Psoas muscle (tissue), 8 donors: ENCODE results near the gene SBF2. TPM values are rescaled to one million over a fixed set of nuclear protein-coding genes. Genes with fewer than 3 reads are reported as not detected.

ENCODE experiments used
- ATAC-seq, 4 donors: fragments of 200-7000 bp; cut with Tn5 transposase; one replicate each; pipeline ENCODE4 v1.9.1; 2020; ENCODE audit warnings: moderate library complexity in 3 of 4, mild to moderate bottlenecking in 2 of 4
- DNase-seq, 2 donors: peaks; one replicate each; pipeline ENCODE4 v3.0.0-alpha.2; 2020
- H3K27ac ChIP-seq: fragments of 200-600 bp; one replicate; pipeline ENCODE4 v1.8.0; 2022
- H3K27me3 ChIP-seq, 3 donors: fragments of 200-600 bp in 1 of 3; one replicate each; pipeline versions ENCODE4 v1.6.1 to v1.8.0; 2013 to 2022; ENCODE audit warnings: low read length in 2 of 3, mild to moderate bottlenecking in 2 of 3, moderate library complexity in 1 of 3; ENCODE audit not compliant: insufficient read depth in 3 of 3
- H3K36me3 ChIP-seq, 2 donors: fragments of 200-600 bp in 1 of 2; one replicate each; pipeline versions ENCODE4 v1.6.1 to v1.8.0; 2013 to 2022; ENCODE audit warnings: low read depth in 1 of 2, mild to moderate bottlenecking in 1 of 2, moderate library complexity in 1 of 2; ENCODE audit not compliant: insufficient read depth in 1 of 2
- H3K4me1 ChIP-seq: fragments of 200-600 bp; one replicate; pipeline ENCODE4 v1.8.0; 2022
- H3K4me3 ChIP-seq: fragments of 200-600 bp; one replicate; pipeline ENCODE4 v1.8.0; 2022; ENCODE audit warnings: mild to moderate bottlenecking
- H3K9me3 ChIP-seq: fragments of 200-600 bp; one replicate; pipeline ENCODE4 v1.8.0; 2022
- WGBS, 3 donors: extraction: QIAGEN DNeasy Blood & Tissue Kit; methylation state at CpG; one replicate each; pipeline versions ENCODE4 v1.1.6 to v1.1.7; 2013; 5-methylcytosine and 5-hydroxymethylcytosine counted together
- intact Hi-C, 2 donors: fragments of 100-400 bp; cut with DNase I; formaldehyde crosslinking; loops; one replicate each; pipeline versions ENCODE4 v1.11.0 to v1.14.2; 2022
- polyA plus RNA-seq, 3 donors: library from polyadenylated mRNA; stranded (reverse); fragments of 200-250 nt; gene quantifications; one replicate each; pipeline ENCODE4 v1.2.3, GENCODE V29; 2013
- total RNA-seq, 4 donors: library from RNA; stranded (reverse); fragmentation: NEBNext Ultra II Directional in 2 of 4; extraction: Animal tissue kit (Norgen Biotek cat#: 25700) in 2 of 4; gene quantifications; one replicate each; pipeline versions ENCODE4 v1.2.1 to v1.2.4, GENCODE V29; 2021 to 2023
- TF ChIP-seq, protein P1 (sequence below): fragments of 200-600 bp; IDR thresholded peaks from one replicate; pipeline ENCODE4 v1.8.0; 2022; ENCODE audit warnings: antibody characterized with exemption
- donor health status: healthy with polysubstance abuse.
- donor health status: DM: no; HTN: no; CAD: no; lungs with moderate emphysema.
- donor health status: Bipolar disorder and iron deficiency.
- donor health status: healthy.
- donor health status: DM: yes; HTN: yes; CAD: no.
- donor health status: DM: no; HTN: no; CAD: no.
- donor health status: DM: no; HTN: no; CAD: no.
- donor health status: DM: yes; HTN: yes; CAD: no.

The SBF2 gene
- total and polyA plus RNA-seq, 7 donors = 3.3 to 12.6 (median 10.6) TPM

DNA sequence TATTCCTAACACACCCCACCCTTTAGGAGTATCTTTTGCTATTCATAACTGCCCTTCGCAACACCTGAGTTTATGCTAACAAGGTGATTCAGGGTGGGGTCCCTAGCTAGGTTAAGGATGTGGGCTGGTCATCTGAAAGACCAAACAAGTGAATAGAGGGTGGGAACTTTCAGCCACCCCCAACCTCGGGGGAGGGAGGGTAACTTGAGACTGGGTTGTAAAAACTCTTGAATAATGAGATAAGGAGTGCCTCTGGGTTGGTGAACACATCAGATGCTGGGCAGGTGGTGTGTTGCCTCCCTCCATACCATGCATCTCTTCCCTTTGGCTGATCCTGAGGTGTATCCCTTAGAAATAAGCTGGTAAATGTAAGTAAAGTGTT is 518.6 kb downstream of the SBF2 start:
- TF ChIP-seq, protein P1, sequence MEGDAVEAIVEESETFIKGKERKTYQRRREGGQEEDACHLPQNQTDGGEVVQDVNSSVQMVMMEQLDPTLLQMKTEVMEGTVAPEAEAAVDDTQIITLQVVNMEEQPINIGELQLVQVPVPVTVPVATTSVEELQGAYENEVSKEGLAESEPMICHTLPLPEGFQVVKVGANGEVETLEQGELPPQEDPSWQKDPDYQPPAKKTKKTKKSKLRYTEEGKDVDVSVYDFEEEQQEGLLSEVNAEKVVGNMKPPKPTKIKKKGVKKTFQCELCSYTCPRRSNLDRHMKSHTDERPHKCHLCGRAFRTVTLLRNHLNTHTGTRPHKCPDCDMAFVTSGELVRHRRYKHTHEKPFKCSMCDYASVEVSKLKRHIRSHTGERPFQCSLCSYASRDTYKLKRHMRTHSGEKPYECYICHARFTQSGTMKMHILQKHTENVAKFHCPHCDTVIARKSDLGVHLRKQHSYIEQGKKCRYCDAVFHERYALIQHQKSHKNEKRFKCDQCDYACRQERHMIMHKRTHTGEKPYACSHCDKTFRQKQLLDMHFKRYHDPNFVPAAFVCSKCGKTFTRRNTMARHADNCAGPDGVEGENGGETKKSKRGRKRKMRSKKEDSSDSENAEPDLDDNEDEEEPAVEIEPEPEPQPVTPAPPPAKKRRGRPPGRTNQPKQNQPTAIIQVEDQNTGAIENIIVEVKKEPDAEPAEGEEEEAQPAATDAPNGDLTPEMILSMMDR = no peak
- Histone ChIP-seq H3K27ac (peak overlapping the region; percentile 54), H3K4me1 (peaks cover 16% of the 10 kb centered on the region), H3K36me3 (peaks cover 11 to 28% of the 10 kb centered on the region in 2 donors), H3K27me3 (no peaks in the 10 kb centered on the region), H3K4me3 (no peak overlapping the region), H3K9me3 (no peaks in the 10 kb centered on the region)
- no peak for ATAC-seq
- no peak for DNase-seq
- intact Hi-C loops = no loop called here
- WGBS, 3 donors = 32 to 58% (median 51%) methylated on average over 2 of the region's 2 CpGs

DNA sequence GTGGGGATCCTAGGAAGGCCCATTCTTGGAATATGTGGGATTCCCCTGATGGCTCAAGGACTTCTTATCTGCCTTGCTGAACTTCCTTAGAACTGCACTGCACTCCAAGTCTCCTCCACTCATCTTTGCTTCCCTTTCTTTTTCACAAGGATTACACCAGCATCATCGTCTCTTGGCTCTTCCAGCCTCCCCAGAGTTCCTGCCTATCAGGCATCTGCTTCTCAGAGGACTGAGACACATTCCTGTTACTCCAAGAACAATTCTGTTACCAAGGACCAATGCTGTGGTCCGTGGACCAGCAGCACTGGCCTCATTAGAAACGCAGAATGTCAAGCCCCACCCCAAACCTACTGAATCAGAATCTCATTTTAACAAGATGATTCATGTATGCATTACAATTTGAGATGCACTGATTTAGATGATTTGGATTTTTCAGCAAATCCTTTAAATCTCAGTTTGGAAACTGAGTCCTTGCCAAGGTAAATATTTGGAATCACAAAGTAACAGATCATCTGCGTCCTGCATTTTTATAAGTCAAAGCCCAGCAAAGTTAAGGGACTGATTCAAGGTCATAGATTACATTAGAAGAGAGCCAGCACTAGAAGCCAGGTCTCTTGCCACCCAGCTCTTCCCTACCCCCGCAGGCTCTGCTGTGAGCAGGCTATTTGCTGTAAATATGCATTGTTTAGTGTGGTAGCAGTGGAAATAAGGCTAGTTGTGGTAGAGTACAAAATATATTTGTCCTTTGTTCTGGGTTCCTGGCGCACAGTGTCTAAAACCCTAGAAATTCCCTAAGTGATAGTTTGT is 519.2 kb downstream of the SBF2 start:
- Histone ChIP-seq H3K9me3 (no peaks in the 10 kb centered on the region), H3K36me3 (peaks cover 6 to 22% of the 10 kb centered on the region in 2 donors), H3K4me3 (no peak overlapping the region), H3K27me3 (no peaks in the 10 kb centered on the region), H3K4me1 (peaks cover 16% of the 10 kb centered on the region), H3K27ac (peak overlapping the region; percentile 54)
- TF ChIP-seq, protein P1 = no peak
- intact Hi-C loops = no loop called here
- 42 to 51% (median 51%) methylated on average over 6 of the region's 6 CpGs for WGBS, 3 donors
- ATAC-seq = peak; percentile 71 to 79 (median 74)
- DNase-seq = no peak

- DNase-seq = no peak
- intact Hi-C loops = no loop called here
- Histone ChIP-seq H3K27ac (no peak overlapping the region), H3K9me3 (no peaks in the 10 kb centered on the region), H3K4me3 (no peak overlapping the region), H3K27me3 (no peaks in the 10 kb centered on the region), H3K36me3 (peaks cover 0 to 15% of the 10 kb centered on the region in 2 donors), H3K4me1 (peaks cover 16% of the 10 kb centered on the region)
- TF ChIP-seq, protein P1 = no peak
- no peak for ATAC-seq
These were observed 519.9 kb downstream of the SBF2 start for GRCh38 chr11:9774109-9774508.

DNA sequence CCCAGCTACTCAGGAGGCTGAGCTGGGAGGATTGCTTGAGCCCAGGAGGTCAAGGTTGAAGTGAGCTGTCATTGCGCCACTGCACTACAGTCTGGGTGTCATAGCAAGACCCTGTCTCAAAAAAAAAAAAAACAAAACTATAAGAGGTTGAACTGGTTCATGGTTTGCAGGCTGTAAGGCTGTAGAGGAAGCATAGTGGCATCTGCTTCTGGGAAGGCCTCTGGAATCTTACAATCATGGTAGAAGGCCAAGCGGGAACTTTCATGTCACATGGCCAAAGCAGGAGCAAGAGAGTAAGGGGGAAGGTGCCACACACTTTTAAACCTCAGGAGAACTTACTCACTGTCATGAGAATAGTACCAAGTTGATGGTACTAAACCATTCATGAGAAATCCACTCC is 520.5 kb downstream of the SBF2 start:
- Histone ChIP-seq H3K27ac (no peak overlapping the region), H3K4me1 (peaks cover 16% of the 10 kb centered on the region), H3K27me3 (no peaks in the 10 kb centered on the region), H3K36me3 (peaks cover 0 to 10% of the 10 kb centered on the region in 2 donors), H3K9me3 (no peaks in the 10 kb centered on the region), H3K4me3 (no peak overlapping the region)
- TF ChIP-seq, protein P1 = no peak
- intact Hi-C loops = no loop called here
- ATAC-seq (peak in 1 of 4 donors; percentile 20), DNase-seq (no peak)
- 96 to 99% (median 97%) methylated on average over 2 of the region's 2 CpGs for WGBS, 3 donors
